Measurements from ENCODE around the gene ACOX3.

DNA sequence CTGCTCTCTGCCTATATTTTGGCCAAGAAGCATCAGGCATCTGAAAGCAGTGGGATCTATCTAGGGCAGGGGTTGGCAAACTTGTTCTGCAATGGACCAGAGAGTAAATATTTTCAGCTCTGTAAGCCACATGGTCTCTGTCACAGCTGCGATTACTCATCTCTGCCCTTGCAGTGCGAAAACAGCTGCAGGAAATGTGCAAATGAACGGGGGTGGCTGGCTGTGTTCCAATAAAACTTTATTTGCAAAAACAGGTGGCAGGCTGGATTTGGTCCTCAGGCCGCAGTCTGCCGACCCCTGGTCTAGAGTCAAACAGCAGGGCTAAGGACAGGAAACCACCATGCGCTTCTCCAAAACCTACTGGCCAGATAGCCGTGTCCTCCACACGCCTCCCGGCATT, 48.6 kb downstream of the ACOX3 start:
- TF ChIP-seq, protein P1, sequence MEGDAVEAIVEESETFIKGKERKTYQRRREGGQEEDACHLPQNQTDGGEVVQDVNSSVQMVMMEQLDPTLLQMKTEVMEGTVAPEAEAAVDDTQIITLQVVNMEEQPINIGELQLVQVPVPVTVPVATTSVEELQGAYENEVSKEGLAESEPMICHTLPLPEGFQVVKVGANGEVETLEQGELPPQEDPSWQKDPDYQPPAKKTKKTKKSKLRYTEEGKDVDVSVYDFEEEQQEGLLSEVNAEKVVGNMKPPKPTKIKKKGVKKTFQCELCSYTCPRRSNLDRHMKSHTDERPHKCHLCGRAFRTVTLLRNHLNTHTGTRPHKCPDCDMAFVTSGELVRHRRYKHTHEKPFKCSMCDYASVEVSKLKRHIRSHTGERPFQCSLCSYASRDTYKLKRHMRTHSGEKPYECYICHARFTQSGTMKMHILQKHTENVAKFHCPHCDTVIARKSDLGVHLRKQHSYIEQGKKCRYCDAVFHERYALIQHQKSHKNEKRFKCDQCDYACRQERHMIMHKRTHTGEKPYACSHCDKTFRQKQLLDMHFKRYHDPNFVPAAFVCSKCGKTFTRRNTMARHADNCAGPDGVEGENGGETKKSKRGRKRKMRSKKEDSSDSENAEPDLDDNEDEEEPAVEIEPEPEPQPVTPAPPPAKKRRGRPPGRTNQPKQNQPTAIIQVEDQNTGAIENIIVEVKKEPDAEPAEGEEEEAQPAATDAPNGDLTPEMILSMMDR (IDR thresholded peaks at IDR 0.05 in 2 of 3, conservative IDR thresholded peaks at IDR 0.05 in 1 of 3; ENCODE audit: control insufficient read depth in 2 of 3, extremely low read depth in 1 of 3, insufficient read depth in 1 of 3, low read depth in 3 of 3, low read length in 3 of 3), result no peak
- TF ChIP-seq SMAD5 (IDR thresholded peaks at IDR 0.05; ENCODE audit: low read depth) (no peak), KLF5 (IDR thresholded peaks at IDR 0.05; ENCODE audit: partially characterized antibody) (peak; percentile 35), EZH2 (IDR thresholded peaks at IDR 0.05; ENCODE audit: borderline replicate concordance, control insufficient read depth, low read depth, low read length) (no peak)
